ENCODE data around the gene OSBPL8.

DNA sequence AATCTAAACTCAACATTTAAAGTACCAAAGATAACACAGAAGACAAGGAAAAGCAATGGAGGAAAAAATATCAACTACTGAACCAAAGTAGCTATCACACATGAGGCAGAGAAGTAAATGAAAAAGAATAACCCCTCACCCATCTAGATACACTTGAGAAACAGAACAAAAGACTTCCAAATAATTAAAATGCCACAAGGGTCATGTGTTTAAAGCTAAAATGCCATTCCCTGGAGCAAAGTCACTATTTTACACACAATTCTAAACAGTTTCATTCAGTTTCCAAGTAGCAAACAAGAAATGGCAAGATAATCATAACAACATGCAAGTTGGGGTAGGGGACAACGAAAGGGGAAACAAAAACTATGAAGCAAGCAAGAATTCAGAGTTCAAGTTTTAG is 12.0 kb downstream of the OSBPL8 start:
- TF ChIP-seq CTCF (IDR thresholded peaks at IDR 0.05; ENCODE audit: low read length): no peak
- no peak for TF ChIP-seq EZH2 (IDR thresholded peaks at IDR 0.05; ENCODE audit: borderline replicate concordance, low read length)
